Endometrial microvascular endothelial cells (primary cell): ENCODE measurements around the gene HPDL. TPM values are rescaled to one million over a fixed set of nuclear protein-coding genes. Genes with fewer than 3 reads are reported as not detected.

Source experiments
- in situ Hi-C: cut with HindIII; loops from 2 replicates; pipeline ENCODE4 v1.10.0; 2017; ENCODE audit warnings: low sequenced_read_pairs, low pct_unique_long_range_greater_than_20kb; ENCODE audit errors: inconsistent ontology term
- total RNA-seq: library from RNA; depleted of rRNA; stranded (reverse); fragments of >200 nt; gene quantifications from one replicate; pipeline ENCODE4 v1.2.3, GENCODE V29; 2015; ENCODE audit errors: inconsistent ontology term

HPDL gene
- total RNA-seq, 1 donor from 2014 or later: 9.1 TPM

DNA sequence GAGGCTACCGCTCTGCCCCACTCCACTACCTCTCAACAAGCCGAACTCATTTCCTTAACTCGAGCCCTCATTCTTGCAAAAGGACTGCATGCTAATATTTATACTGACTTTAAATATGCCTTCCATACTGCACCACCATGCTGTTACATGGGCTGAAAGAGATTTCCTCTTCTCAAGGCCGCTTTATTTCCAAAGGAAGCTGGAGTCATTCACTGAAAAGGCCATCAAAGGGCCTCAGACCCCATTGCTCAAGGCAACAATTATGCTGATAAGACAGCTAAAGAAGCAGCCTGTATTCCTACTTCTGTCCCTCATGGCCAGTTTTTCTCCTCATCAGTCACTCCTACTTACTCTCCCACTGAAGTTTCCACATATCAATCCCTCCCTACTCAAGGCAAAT is 6.9 kb upstream of the HPDL start:
- in situ Hi-C loops: no loop called here

DNA sequence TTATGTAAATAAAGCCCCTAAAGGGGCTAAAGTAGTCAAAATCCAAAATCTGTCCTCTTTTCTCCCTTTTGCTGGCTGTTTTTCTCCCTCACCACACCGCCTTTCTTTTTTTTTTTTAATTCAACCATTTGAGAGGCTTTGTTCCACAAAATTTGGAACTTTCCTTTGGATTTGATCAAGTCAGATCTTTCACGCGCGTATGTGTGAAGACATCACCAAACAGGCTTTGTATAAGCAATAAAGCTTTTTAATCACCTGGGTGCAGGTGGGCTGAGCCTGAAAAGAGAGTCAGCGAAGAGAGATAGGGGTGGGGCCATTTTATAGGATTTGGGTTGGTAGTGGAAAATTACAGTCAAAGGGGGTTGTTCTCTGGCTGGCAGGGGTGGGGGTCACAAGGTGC is 5.3 kb upstream of the HPDL start:
- in situ Hi-C loops: no loop called here

DNA sequence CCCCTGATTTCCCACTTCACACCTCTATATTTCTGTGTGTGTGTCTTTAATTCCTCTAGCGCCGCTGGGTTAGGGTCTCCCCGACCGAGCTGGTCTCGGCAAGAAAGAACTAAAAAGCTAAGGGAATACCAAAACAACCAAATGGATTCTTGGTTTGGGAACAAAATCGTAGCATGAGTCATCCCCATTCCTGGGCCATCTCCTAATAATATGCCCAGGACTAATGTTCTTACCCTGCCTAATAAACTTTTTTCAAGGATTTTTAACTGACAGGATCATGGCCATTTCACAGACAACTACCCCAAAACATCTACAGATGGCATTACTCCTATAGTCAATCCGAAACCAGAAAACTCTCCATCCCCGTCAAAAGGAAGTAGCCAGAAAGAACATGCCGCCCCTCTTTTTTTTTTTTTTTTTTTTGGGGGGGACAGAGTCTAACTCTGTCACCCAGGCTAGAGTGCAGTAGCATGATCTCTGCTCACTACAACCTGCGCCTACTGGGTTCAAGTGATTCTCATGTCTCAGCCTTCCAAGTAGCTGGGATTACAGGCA is 4.1 kb upstream of the HPDL start:
- in situ Hi-C loops: no loop called here

DNA sequence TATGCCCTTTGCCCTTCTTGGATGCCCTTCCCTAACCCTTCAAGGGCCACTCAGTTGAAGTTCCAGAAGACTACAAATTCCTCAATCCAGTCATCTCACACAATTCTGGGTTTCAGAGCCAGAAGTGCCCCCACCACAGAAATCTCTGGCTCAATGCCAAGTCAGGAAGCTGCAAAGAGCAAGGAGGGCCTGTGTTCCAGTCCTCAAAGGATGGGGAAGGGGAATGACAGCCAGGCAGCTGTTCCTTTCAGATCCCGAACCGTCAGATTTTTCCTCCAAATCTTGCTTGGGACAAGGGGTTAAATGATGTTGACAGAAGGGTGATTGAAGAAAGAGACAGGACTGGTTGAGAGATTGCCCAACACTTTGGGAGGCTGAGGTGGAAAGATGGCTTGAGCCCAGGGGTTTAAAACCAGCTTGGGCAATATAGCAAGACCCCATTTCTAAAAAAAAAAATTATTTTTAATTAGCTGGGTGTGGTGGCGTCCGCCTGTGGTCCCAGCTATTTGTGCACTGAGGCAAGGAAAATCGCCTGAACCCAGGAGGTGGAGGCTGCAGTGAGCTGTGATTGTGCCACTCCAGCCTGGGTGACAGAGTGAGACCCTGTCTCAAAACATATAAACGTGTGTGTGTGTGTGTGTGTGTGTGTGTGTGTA is 716 bp upstream of the HPDL start:
- in situ Hi-C loops: no loop called here

DNA sequence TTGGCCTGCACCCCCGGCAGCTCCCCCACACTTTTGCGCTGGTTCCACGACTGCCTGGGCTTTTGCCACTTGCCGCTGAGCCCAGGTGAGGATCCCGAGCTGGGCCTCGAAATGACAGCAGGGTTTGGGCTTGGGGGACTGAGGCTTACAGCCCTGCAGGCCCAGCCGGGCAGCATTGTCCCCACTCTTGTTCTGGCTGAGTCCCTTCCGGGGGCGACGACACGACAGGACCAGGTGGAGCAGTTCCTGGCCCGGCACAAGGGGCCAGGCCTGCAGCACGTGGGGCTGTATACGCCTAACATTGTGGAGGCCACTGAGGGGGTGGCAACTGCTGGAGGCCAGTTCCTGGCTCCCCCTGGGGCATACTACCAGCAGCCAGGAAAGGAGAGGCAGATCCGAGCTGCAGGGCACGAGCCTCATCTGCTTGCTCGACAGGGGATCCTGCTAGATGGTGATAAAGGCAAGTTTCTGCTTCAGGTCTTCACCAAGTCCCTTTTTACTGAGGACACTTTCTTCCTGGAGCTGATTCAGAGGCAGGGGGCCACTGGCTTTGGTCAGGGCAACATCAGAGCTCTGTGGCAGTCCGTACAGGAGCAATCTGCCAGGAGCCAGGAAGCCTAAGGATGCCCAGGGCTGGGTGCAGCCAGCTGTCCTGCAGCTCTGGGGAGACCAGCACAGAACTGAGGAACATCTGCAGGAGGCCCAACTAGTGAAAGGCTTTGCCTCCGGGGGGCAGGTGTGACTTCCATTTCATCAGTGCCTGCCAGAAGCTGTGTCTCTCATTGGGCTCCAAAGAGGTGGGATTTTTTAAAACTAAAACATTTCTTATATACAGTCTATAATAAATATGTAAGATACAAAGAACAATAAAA is 1.2 kb downstream of the HPDL start:
- in situ Hi-C loops: no loop called here

DNA sequence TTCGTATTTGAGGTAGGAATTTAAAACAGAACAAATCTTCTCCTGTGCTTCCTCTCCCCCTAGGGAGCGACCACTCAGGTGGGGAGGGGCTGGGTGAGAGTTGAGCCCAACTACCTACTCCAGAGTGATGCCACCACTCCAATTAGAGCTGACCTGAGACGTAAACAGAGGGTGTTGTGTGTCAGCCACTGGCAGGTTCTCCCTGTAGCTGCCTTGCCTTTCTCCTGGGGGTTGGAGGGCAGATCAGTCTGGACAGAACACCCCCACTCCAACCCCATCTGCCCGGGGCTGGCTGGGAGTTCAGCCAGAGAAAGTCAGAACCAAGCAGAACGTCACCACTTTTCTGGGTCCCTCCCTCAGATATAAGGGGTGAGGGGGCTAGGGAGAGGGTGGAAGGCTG is 2.0 kb downstream of the HPDL start:
- in situ Hi-C loops: no loop called here

DNA sequence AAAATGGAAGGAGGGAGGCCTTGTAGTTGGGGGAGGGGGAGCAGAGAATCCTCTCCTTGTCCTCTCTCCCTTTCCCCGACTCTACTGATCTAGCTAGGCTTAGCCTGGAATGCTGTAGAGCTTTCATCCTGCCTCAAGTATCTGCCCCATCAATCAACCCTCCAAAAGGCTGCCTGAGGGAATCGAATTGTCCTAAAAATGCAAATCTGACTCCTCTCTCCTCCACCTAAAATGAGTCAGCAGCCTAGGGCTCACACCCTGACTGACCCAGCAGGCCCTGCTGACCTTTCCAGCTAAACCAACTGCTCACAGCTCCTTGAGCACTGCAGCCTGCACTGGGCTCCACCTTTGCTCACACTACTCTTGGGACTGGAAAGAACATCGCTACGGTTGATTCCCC is 2.8 kb downstream of the HPDL start:
- in situ Hi-C loops: no loop called here

DNA sequence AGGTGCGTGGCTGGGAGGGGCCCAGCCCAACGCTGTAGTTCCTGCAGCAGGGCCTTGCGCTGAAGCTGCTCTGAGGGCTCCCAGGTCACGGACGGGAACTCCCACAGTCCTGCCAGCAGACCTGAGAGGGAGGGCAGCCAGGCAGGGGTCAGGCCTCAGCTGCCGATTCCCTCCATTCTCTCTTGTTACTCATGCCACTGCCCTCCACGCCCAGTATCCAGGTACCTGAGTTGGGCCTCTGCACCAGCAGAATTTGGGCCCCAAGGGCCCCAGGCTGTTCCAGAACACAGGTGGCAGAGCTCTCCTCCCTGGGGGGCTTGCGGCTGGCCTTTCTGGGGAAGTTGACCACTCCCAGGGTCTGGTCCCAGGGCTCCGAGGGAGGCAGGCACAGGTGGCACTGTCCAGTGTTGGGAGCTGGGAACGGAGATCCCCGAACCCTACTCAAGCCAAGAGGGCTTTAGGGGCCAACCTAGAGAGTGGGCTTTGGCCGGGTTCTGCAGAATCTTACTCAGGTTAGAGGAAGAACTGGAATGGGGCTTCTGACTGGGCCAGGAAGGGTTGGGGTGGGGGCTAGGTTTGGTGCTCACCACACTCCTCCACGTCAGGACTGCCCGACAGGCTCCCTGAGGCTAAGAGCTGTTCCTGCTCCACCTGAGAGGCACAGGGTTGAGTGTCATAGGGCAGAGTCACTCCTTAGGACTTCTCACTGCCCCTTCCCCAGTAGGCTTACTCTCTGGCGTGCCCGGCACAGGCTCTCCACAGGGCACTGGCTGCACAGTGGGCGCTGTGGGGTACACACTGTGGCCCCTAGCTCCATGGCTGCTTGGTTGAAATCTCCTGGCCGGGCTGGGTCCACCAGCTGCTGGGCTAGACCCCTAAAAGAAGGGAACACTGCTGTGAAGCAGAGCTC is 5.0 kb downstream of the HPDL start:
- in situ Hi-C loops: no loop called here

DNA sequence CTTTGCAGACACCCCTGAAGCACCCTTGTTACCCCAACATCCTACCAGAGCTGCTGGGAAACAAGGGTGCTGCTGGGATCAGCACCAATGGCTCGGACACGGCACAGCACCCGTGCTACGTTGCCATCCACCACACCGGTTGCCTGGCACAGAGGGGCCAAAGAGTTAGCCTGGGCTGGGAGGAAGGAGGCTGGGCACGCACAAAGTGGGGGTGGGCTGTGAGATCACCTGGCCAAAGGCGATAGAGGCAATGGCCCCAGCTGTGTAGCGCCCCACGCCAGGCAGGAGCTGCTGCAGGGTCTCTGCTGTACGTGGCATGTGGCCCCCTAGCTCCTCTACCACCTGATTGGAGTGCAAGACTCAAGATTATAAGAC is 5.6 kb downstream of the HPDL start:
- in situ Hi-C loops: no loop called here

DNA sequence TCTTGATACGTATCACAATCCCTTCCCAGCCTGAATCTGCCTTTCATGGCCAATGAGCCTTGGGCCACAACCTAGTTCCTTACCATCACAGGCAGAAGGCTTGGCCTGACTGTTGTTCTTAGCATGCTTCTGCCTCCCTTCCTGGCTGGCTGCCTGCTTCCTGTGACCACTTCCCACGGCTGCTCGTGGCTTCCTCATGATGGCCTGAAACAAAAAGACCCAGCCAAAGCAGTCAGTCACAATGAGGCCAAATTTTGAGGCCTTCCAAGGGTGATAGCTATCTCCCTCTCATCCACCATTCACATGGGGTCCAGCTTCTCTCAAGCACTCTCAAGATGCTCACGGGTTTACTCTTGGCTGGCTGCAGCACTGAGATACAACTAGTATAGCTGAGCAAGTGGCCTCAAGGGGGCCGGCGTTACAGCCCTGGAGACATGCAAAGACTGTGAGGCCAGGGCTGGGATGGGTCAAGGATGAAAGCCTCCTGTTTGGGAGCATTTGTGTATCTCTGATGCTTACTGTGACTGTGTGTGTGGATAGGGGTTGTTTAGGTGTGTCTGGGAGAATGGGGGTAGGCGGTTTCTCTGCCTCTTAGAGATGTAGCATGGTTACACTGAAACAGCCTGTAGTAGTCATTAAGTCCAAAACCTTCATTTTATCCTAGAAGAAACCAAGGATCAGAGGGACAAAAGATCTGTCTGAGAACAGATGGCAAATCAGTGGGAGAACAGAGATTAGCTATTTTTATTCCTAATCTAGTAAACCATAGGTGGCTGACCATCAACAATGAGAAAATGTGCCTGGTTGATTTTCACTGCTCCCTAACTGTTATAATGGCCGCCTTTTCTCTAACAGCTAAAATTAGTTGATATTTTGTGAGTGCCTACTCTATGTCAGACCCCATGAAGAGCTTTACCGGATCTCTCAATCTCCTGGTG is 7.9 kb downstream of the HPDL start:
- in situ Hi-C loops: no loop called here

DNA sequence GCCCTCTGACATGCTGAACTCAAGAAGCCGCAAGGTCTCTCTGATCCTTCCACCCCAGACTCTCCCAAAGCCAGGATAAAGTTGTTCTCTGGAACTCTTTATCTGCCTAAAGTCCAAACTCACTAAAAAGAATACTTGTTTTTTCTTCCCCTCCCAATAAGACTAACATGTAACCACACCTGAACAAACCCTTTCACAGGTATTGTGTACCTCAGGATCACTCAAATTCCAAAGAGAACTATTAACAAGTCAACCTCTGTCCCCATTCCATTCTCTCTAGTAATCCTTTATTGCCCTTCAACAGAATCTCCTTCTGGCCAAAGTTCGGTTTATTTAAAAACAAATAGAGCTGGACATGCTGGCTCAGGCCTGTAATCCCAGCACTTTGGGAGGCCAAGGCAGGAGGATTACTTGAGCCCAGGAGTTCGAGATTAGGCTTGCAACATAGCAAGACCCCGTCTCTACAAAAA is 9.2 kb downstream of the HPDL start:
- in situ Hi-C loops: no loop called here

DNA sequence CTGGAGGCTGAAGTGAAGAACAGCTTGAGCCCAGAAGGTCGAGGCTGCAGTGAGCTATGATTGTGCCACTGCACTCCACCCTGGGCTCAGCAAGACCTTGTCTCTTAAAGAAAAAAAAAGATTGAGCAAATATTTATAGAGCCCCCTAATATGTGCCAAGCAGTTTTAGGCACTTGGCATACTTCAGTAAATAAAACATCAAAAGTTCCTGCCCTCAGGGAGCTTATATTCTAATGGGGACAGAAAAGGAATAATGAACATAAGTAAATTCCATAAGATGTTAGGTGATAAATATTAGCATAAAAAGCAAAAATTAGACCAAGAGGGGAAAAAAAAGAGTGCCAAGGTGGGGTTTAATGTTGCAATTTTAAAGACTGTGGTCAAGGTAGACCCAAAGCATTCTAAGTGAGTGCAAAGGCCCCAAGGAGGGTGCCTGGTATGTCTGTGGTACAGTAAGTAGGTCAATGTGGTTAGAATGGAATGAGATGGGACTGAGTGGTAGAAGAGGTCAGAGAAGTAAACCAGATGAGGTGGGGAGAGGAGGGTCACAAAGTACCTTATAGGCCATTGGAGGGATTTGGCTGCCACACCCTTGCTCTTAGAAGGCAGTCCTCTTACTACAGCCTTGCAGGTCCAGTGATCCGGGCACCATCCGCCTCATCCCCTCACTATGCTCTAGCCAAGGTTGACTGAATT is 11.1 kb downstream of the HPDL start:
- in situ Hi-C loops: no loop called here

DNA sequence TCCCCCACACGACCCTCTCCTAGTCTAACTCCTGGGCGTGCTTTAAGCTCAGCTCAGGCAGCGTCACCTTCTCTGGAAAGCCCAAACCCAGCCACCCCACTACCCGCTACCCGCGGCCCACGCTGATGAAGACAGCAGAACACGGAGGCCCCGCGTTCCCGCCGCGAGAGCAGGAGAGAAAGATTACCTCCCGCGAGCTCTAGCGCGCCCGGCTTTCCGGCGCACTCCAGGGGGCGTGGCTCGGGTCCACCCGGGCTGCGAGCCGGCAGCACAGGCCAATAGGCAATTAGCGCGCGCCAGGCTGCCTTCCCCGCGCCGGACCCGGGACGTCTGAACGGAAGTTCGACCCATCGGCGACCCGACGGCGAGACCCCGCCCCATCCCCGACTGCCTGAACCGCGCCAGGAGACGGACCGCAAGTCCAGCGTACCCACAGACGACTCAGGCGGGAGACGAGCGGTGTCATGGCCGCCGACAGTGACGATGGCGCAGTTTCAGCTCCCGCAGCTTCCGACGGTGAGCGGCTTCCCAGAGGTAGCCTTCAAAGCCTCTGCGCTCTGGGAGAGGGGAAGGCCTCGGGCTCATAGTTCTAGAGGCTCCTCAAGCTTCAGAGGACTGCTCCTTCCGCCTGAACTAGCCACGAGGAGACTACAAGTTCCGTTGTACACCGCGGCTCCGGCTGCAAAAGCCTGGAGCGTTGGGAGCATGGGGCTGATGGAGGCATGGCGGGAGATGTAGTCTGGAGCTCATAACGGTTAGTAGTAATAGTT is 13.3 kb downstream of the HPDL start, which contains the start of the genes MUTYH and TOE1:
Gene MUTYH (minus strand): TSS at position 652 of the 770 bp plus-strand sequence. CDS start 5,935 bp downstream, outside the sequence.
Gene TOE1 (plus strand): TSS at position 382 of the 770 bp plus-strand sequence. CDS start 83 bp downstream, at position 465.
- in situ Hi-C loops: no loop called here

DNA sequence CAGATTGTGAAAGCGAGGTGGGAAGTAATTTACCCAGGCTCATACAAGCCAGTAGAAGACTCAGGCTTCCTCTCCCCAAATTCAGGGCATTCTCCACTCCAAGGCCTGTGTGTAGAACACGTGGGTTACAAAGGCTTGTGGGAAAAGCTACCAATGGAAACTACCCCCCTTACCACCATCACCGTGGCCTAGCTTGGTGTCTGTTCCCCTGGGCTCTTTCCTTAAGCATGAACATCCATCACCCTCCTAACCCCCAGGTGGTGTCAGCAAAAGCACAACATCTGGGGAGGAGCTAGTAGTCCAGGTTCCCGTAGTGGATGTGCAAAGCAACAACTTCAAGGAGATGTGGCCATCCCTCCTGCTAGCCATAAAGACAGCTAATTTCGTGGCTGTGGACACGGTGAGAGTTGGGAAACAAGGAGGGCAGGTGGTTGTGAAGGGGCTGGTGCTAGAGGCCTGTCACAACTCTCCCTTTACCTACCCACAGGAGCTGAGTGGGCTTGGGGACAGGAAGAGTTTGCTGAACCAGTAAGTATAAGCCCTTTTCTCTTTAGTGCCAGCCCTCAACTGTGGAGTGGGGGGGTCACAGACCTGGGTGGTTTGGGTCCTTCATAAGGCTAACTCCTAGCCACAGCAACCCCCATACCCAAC is 14.2 kb downstream of the HPDL start:
- in situ Hi-C loops: no loop called here

DNA sequence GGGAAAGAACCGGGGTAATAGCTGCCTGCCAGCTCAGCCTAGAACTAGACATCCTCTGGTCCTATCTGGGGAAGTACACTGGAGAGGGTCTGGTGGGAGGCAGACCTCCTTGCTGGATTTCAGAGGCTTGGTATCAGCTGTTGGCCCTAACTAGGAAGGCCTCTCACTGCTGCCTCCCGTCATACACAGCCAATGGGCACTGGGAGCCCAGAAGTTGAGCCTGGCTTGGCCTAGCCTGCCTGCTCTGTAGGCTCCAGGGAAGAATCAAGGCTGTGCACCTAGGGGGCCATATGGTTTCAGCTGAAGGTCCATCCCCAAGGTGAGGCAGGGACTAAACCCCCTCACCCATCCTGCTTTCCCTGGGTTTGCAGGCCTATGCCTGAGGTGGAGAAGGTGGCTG is 17.8 kb downstream of the HPDL start:
- in situ Hi-C loops: no loop called here

DNA sequence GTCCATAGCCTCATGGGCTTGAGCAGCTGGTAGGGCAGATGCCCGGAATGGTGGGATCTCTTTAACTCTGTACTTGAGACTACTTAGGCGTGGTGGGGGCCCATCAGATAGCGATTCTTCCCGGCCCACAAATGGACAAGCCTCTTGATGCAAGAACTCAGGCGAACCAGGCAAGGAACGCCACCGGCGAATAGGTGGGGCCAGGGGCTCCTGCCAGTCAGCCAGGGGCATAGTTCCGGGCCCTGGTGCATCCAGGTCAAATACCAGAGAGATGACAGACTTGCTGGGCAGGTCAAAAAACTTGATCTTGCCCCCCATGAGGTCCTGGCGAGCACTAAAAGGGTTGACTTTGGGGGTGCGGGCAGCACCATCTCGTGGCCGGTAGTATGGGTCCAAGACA is 18.3 kb downstream of the HPDL start:
- in situ Hi-C loops: no loop called here
